ENCODE data around the gene ESPL1. TPM values are rescaled to one million over a fixed set of nuclear protein-coding genes. Genes with fewer than 3 reads are reported as not detected.

ESPL1 gene
- polyA plus RNA-seq, 3 donors: 0.79 TPM; not detected in 2

GRCh38 chr12:53254816-53255545, 13.1 kb upstream of the ESPL1 start:
- no peak overlapping the region for H2AFZ ChIP-seq (ENCODE audit: insufficient read depth, low read depth, low read length, poor library complexity, severe bottlenecking)
- no peak overlapping the region for H3K4me2 ChIP-seq (replicated peaks; ENCODE audit: extremely low read depth, low read length, poor library complexity, severe bottlenecking)
- H3K4me3 Mint-ChIP-seq: no peak overlapping the region
- no peaks in the 10 kb centered on the region for H3K27me3 ChIP-seq (ENCODE audit: control insufficient read depth in 2 of 2, insufficient read depth in 2 of 2, low read length in 2 of 2)
- H4K20me1 ChIP-seq (ENCODE audit: insufficient read depth, low read length): peaks cover 19% of the 10 kb centered on the region
- no peaks in the 10 kb centered on the region for H3K9me3 Mint-ChIP-seq
- H3K79me2 ChIP-seq (ENCODE audit: insufficient read depth, low read length): peaks cover 32% of the 10 kb centered on the region
- 100% methylated on average over 1 of the region's 1 CpG for WGBS (ENCODE audit: insufficient coverage)
- no peak overlapping the region for H3K9ac ChIP-seq (ENCODE audit: insufficient read depth, low read length, poor library complexity, severe bottlenecking)
- no peaks in the 10 kb centered on the region for H3K9me3 ChIP-seq (replicated peaks in 1 of 2; ENCODE audit: control insufficient read depth in 1 of 2, insufficient read depth in 1 of 2, low read length in 2 of 2)
- TF ChIP-seq CTCF (IDR thresholded peaks at IDR 0.05): no peak
- H3K36me3 Mint-ChIP-seq: peaks cover 12 to 23% of the 10 kb centered on the region in 2 donors
- peaks cover 30 to 45% of the 10 kb centered on the region in 2 donors for H3K4me1 ChIP-seq (ENCODE audit: control insufficient read depth in 1 of 2, insufficient read depth in 2 of 2, low read length in 2 of 2)
- intact Hi-C loops (cut with micrococcal nuclease): loop anchor here in 1 of 2 donors (5.0 kb wide), 1 partner anchor 38 kb away; no protein-coding TSS in a partner anchor
- no peaks in the 10 kb centered on the region for H3K27me3 Mint-ChIP-seq (ENCODE audit: low read depth in 3 of 3)
- H3K27ac ChIP-seq (ENCODE audit: low read depth in 1 of 2, low read length in 2 of 2): peak overlapping the region in 1 of 2 donors; percentile 34
- DNase-seq: no peak
- H3K36me3 ChIP-seq (replicated peaks in 1 of 2; ENCODE audit: control insufficient read depth in 1 of 2, insufficient read depth in 2 of 2, low read length in 2 of 2): peaks cover 8 to 22% of the 10 kb centered on the region in 2 donors
- peak overlapping the region in 3 of 7 donors; percentile 6 to 54 (median 50) for H3K27ac Mint-ChIP-seq
- peaks cover 42% of the 10 kb centered on the region for H3K4me1 Mint-ChIP-seq
- no peak overlapping the region for H3K4me3 ChIP-seq (replicated peaks in 1 of 3; ENCODE audit: low read depth in 2 of 3, low read length in 3 of 3)

GRCh38 chr12:53255996-53256395, 12.1 kb upstream of the ESPL1 start:
- DNase-seq: peak; percentile 39 to 65 (median 59)
- peaks cover 19% of the 10 kb centered on the region for H4K20me1 ChIP-seq (ENCODE audit: insufficient read depth, low read length)
- no peaks in the 10 kb centered on the region for H3K9me3 ChIP-seq (replicated peaks in 1 of 2; ENCODE audit: control insufficient read depth in 1 of 2, insufficient read depth in 1 of 2, low read length in 2 of 2)
- intact Hi-C loops (cut with micrococcal nuclease): no loop called here
- peaks cover 30 to 42% of the 10 kb centered on the region in 2 donors for H3K4me1 ChIP-seq (ENCODE audit: control insufficient read depth in 1 of 2, insufficient read depth in 2 of 2, low read length in 2 of 2)
- H3K4me1 Mint-ChIP-seq: peaks cover 40% of the 10 kb centered on the region
- TF ChIP-seq CTCF (IDR thresholded peaks at IDR 0.05): no peak
- no peak overlapping the region for H2AFZ ChIP-seq (ENCODE audit: insufficient read depth, low read depth, low read length, poor library complexity, severe bottlenecking)
- H3K4me3 ChIP-seq (replicated peaks in 1 of 3; ENCODE audit: low read depth in 2 of 3, low read length in 3 of 3): no peak overlapping the region
- peaks cover 12 to 23% of the 10 kb centered on the region in 2 donors for H3K36me3 Mint-ChIP-seq
- no peaks in the 10 kb centered on the region for H3K9me3 Mint-ChIP-seq
- peaks cover 32% of the 10 kb centered on the region for H3K79me2 ChIP-seq (ENCODE audit: insufficient read depth, low read length)
- no peak overlapping the region for H3K4me3 Mint-ChIP-seq
- no CpG with 5 or more reads among the region's 3 CpGs for WGBS (ENCODE audit: insufficient coverage)
- no peak overlapping the region for H3K27ac ChIP-seq (ENCODE audit: low read depth in 1 of 2, low read length in 2 of 2)
- no peak overlapping the region for H3K4me2 ChIP-seq (replicated peaks; ENCODE audit: extremely low read depth, low read length, poor library complexity, severe bottlenecking)
- peaks cover 8 to 22% of the 10 kb centered on the region in 2 donors for H3K36me3 ChIP-seq (replicated peaks in 1 of 2; ENCODE audit: control insufficient read depth in 1 of 2, insufficient read depth in 2 of 2, low read length in 2 of 2)
- H3K27me3 ChIP-seq (ENCODE audit: control insufficient read depth in 2 of 2, insufficient read depth in 2 of 2, low read length in 2 of 2): no peaks in the 10 kb centered on the region
- no peaks in the 10 kb centered on the region for H3K27me3 Mint-ChIP-seq (ENCODE audit: low read depth in 3 of 3)
- peak overlapping the region in 4 of 7 donors; percentile 21 to 85 (median 70) for H3K27ac Mint-ChIP-seq
- H3K9ac ChIP-seq (ENCODE audit: insufficient read depth, low read length, poor library complexity, severe bottlenecking): no peak overlapping the region
